ENCODE results near the gene ADGRD2.

Gene ADGRD2

GRCh38 chr9:124457887-124458431 is 7.7 kb downstream of the ADGRD2 start:
- no peak for DNase-seq

GRCh38 chr9:124458441-124458840 is 8.2 kb downstream of the ADGRD2 start:
- no peak for DNase-seq

- no peak for DNase-seq
Observed at GRCh38 chr9:124462739-124463138, 12.5 kb downstream of the ADGRD2 start.

- DNase-seq: no peak
Observed at GRCh38 chr9:124465736-124466135, 15.5 kb downstream of the ADGRD2 start.

GRCh38 chr9:124467410-124468060 is 17.3 kb downstream of the ADGRD2 start:
- DNase-seq: no peak

GRCh38 chr9:124468061-124468740 is 17.9 kb downstream of the ADGRD2 start:
- DNase-seq: no peak

GRCh38 chr9:124469011-124469832 is 19.0 kb downstream of the ADGRD2 start:
- no peak for DNase-seq

- no peak for DNase-seq
Observed at GRCh38 chr9:124470306-124470705, 20.1 kb downstream of the ADGRD2 start.

GRCh38 chr9:124470726-124471125 is 20.5 kb downstream of the ADGRD2 start:
- no peak for DNase-seq

- DNase-seq: no peak
Observed at GRCh38 chr9:124471761-124472160, 21.5 kb downstream of the ADGRD2 start.

GRCh38 chr9:124472770-124473169 is 22.5 kb downstream of the ADGRD2 start:
- no peak for DNase-seq

- no peak for DNase-seq
Observed at GRCh38 chr9:124473310-124473709, 23.1 kb downstream of the ADGRD2 start.

GRCh38 chr9:124474151-124474550 is 23.9 kb downstream of the ADGRD2 start:
- DNase-seq: no peak

GRCh38 chr9:124475158-124475867 is 25.1 kb downstream of the ADGRD2 start:
- no peak for DNase-seq

- DNase-seq: no peak
Observed at GRCh38 chr9:124475868-124476690, 25.8 kb downstream of the ADGRD2 start.

GRCh38 chr9:124477211-124477647 is 27.0 kb downstream of the ADGRD2 start:
- no peak for DNase-seq

GRCh38 chr9:124477648-124478285 is 27.5 kb downstream of the ADGRD2 start:
- no peak for DNase-seq

GRCh38 chr9:124478354-124478753 is 28.1 kb downstream of the ADGRD2 start:
- DNase-seq: no peak

- DNase-seq: no peak
Observed at GRCh38 chr9:124479371-124479770, 29.1 kb downstream of the ADGRD2 start.

- DNase-seq: no peak
Observed at GRCh38 chr9:124479947-124480620, 29.8 kb downstream of the ADGRD2 start.

- DNase-seq: no peak
Observed at GRCh38 chr9:124480621-124480981, 30.4 kb downstream of the ADGRD2 start.
